GM18868 (cell line): ENCODE results near the gene TFDP3.
A peak's percentile ranks its signal among the peaks of the same experiment; 100 is the strongest.

Experiments
- ATAC-seq: cut with Tn5 transposase; IDR thresholded peaks from one replicate; pipeline ENCODE4 v1.9.1; 2021; ENCODE audit warnings: mild to moderate bottlenecking, moderate library complexity; ENCODE audit not compliant: unreplicated experiment

TFDP3 gene

GRCh38 chrX:133188631-133189030 is 29.5 kb downstream of the TFDP3 start:
- ATAC-seq = no peak

- ATAC-seq = no peak
Measured at GRCh38 chrX:133185938-133186337, 32.2 kb downstream of the TFDP3 start.

DNA sequence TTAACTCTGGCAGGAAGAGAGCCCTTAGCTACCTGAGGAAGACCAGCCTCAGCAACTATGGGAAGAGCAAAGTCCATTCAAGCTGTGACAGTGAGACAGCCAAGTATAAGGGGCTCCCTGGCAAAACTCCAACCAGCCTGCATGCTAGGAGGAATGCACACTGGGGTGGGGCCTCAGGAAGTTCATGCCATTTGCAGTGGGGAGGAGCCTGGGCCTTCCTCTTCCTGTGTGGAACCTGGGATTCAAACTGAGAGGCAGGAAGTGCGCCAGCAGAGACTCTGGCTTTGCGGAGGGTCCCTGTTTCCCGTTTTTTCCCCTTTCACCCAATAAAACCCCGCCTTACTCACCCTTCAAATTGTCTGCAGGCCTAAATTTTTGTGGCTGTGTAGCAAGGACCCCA is 33.0 kb downstream of the TFDP3 start:
- no peak for ATAC-seq

- no peak for ATAC-seq
Measured at GRCh38 chrX:133183806-133184205, 34.3 kb downstream of the TFDP3 start.

GRCh38 chrX:133179500-133179899 is 38.7 kb downstream of the TFDP3 start:
- ATAC-seq = no peak

DNA sequence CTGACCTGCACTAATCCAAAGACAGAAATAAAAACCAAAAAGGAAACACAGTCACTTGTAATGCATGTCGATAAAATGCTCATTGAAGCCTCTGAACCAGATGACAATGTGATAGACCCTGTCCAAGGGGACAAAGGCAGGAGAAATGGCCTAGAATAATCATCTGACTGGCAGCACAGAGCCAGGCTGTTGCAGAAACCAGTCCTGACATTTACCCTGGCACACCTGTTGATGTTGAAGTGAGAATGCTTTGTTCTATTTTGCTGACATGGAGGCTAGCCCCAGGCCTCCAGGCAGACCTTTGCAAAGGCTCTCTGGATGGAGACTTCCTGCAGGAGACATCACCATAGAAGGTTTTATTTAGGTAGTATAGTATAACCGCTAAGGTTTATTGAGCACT is 41.0 kb downstream of the TFDP3 start:
- ATAC-seq = no peak

GRCh38 chrX:133175605-133176004 is 42.5 kb downstream of the TFDP3 start:
- no peak for ATAC-seq

DNA sequence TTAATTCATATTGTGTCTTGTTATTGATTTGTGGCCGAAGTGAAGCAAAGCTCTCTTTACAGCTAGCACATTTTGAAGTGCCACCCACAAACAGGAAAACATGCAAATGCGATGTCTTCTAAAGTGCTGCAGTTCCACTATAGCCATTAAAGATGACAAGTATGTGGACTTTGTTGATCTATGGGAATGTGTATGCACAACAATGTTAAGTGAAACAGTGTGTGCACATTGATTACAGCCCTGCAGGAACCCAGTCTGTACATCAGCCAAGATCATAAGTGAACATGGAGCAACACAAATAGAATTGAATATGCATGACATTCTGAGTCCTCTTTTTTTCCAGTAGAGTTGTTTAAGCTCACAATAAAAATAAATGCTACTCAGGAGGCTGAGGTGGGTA is 43.0 kb downstream of the TFDP3 start:
- no peak for ATAC-seq

DNA sequence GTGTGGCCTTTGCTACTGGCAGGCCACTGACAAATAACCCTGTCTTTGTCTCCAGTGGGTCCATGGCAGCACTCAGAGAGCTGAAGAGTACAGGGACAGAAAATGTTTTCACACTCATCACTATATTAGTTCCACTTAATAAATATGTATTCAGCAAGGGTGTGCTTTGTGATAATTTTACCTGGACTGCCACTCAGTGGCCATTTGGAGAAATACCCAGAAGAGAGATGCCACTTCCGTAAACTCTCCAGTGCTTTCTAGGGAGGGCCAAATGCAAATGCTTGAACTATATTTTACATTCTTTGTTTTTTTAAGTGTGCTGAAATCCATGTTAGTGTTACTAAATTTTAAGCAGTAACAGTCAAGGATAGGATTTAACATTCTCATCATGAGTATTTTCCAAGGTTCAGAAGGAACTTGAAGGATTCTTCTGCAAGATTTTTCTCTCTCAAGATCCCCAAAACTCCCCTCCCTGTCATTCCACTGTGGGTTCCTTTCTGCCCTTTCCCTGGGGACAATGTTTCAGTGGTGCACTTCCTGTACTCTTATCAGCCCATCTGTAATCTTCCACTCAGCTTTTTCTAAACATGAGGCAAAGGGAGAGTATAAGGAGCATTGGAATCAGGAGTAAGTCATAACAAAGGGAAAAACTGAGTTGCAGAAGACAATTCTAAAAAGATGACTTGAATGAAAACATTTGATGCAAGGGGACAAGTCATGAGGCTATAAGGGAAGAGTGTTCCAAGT is 46.0 kb downstream of the TFDP3 start:
- peak; percentile 66 for ATAC-seq
